Measurements from ENCODE around the gene AVPI1.
A peak's percentile ranks its signal among the peaks of the same experiment; 100 is the strongest.

The AVPI1 gene, protein sequence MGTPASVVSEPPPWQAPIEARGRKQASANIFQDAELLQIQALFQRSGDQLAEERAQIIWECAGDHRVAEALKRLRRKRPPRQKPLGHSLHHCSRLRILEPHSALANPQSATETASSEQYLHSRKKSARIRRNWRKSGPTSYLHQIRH

DNA sequence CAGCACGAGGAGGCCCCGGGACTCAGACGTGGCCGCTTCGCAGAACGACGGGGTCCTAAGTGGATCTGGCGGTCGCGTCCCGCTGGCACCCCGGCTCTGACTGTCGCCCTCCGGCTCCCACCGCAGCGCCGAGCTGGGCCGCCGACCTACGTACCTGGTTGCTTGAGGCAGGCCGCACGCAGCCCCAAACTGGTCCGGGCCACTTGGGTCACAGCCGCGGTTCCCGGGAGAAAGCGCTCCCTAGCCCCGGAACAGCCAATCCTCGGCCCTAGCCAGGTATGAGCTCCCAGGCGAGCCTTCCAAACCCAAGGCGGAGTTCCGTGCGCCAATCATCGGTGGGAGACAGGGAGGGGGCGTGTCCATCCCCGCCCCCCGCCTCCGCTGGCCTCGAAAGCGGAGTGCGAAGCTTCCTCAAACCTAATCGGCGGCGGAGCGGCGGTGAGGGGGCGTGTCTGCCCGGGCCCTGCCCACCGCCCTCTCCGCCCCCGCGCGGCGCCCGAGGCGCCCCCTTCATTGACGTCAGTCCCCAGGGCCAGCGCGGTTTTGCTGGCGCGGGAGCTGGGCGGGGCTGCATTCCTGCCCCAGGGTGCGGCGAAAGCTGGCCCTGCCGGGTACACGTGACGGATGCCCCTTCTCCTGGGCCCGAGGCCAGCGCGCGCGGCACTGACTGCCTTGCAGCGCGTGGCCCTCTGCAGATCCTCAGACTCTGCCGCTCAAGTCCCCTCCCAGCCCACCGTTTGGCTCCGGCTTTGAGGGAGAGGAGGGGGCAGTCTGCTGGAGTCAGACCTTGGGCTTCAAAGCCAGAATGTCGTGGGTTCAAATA, at the start of gene AVPI1:
AVPI1 (minus strand) TSS at position 280 of the 823 bp plus-strand sequence. CDS start 7,336 bp downstream, outside the sequence.
- peak; percentile 86 to 91 for DNase-seq

DNA sequence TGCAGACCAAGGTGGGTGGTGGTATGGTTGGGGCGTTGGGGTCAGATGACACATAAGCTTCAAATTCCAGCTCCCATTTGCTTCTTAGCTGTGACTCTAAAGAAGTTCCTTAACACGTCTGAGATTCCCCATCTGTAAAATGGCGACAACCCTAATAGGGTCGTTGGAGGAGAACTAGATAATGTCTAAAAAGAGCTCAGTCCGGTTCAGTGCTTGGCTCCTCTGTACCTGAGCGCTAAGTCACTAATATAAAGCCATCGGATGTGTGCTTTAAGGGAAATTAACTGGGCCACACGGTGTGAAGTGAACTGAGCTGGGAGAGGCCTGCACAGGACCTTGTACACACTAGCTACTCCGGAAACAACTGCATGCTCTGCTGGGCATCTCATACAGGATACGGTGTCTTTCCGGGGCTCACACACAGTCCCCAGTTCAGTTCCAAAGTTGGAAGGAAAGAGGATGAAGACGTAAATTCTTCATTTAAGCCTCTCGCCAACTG, 49.4 kb upstream of the AVPI1 start:
- no peak for DNase-seq

DNA sequence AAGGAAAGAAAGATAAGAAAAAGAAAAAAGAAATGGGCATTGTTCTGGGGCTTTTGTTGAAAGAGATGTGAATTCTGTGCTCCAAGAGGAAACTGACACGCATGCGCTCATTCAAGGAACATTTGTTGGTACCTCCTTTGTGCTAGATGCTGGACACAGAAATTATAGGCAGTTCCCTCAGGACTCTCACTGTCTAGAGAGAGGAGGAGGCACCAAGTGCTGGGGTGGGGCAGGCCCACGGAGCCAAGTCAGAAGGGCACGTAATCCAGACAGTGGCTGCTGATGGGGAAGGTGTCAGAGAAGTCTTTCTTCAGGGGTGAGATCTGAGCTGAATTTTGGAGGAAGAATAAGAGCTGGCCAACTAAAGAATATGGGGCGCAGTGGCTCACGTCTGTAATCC, 47.0 kb upstream of the AVPI1 start:
- no peak for DNase-seq

DNA sequence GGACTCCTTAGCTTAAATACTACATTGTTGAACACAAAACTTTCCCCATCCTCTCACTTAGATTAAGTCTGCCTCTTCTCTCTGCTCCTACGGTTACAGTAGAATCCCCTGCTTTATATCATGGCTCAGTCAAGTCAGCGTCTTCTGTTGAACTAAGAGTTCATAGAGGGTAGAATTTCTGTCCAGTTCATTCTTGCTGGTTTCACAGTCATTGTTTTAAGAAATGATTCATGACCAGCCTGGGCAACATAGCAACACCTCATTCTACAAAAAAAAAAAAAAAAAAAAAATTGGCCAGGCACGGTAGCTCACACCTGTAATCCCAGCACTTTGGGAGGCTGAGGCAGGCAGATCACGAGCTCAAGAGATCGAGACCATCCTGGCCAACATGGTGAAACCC, 46.2 kb upstream of the AVPI1 start:
- DNase-seq: no peak

DNA sequence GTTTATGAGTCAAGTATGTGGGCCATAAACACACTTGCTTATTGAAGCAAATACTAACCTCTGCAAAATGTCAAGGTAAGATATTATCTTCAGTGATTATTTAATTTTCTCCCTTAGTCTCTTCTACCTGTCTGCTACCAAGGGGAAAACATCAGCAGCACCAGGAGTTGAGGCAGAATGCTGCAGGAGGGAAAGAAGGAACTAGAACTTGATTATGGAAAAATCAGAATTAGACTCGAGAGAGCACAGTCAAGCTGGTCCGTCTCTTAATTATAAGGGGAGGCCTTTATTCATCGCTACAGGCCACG, 45.0 kb upstream of the AVPI1 start:
- no peak for DNase-seq

DNA sequence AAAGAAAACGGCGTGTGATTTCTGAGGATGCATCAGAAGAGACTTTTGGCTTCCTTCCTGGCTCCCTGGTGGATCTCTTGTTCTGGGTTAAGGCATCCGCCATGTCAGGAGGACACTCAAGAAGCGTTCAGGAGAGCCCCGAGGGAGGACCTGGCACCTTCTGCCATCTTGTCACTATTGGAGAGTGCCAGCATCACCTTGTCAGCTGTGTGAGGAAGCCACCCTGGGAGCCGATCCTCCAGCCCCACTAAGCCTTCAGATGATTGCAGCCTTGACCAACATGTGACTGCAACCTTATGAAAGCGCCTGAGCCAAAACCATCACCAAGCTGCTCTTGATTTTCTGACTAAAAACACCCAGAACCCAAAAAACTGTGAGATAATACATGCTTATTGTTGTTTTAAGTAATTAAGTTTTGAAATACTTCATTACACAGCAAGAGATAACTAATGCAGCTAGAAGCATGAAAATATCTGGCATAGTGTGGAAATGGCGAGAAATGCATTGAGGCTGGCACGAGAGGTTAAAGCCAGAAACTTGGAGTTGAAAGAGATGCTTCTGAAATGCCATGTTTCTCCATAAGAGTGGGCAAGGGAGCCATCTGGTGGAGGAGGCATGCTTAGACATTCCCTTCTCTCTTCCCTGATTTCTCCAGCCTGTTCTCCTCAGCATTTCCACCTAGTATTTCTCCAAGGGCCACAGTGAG, 44.5 kb upstream of the AVPI1 start:
- DNase-seq: peak in 1 of 2 experiments; percentile 46

DNA sequence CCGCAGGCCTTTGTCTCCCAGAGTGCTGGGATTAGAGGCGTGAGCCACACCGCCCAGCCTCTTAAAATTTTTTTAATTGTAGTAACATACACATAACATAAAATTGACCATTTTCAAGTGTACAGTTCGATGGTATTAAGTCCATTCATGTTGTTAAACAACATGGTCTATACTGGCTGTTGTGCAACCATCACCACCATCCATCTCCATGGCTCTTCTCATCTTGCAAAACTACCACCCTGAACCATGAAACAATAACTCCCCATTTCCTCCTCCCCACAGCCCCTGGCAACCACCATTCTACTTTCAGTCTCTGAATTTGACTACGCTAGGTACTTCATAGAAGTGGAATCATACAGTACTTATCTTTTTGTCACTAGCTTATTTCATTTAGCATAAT, 42.0 kb upstream of the AVPI1 start:
- DNase-seq: no peak

DNA sequence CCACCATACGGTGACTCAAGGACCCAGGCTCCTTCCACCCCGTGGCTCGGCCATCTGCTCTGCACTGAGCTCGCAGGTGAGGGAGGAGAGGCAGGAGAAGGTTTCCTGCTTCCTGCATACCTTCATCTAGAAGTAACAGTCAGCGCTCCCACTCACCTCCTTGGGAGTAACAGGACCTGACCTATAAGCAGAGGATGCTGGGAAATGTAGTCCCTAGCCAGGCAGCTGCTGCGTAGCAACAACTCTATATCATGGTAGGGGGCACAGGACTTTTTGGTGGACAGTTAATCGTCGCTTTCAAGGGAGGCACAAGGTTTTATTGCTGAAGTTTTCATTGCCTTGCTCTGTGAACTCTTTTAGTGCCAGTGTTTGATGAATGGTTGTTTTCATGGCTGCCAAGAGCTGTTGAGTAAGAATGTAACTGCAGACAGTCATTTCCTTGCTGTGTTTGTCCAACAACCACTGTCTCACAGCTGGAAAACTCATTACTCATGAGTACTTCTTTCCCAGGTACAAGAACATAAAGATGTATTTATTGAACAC, 39.7 kb upstream of the AVPI1 start:
- no peak for DNase-seq

DNA sequence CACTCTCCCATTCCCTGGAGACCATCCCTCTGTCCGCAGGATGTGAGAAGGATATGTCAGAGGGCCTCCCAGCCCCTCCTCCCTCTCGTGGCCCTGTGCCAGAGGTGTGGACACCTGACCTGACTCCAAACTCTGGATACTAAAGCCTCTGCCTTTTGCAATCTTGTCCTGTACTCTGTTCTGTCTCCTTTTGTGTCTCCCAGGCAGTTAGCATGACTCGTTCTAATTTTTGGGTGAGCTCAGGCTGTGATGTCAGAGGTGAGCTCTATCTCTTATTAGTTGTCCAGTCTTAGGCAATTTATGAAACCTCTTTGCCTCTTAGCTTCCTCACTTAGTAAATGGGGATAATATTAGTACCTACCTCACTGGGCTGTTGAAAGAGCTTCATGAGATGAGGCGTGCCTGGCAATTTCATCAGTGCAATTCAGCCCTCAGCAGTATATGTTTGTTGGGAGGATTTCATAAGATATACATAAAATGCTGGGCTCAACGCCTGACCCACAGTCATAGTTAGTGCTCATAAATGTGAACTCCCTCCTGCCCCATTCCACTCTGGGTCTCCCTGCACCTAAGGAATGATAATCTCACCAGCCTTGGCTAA, 37.4 kb upstream of the AVPI1 start:
- DNase-seq: no peak

DNA sequence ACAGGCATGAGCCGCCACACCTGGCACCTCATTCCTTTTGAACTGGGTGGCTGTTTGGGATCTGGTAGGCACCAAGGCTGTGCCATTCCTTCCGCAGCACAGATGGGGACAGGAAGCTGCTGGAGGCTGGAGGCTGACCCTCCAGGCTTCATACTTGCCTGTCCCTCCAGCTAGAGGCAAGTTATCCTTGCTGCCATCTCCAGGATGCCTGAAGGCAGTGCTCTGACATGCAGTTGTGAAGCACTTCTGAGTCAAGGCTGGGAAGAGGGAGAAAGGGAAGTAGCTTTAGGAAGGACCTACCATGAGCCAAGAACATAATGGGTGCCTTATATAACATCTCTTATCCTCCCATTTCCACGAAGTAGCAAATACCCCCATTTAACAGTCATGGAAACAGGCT, 36.0 kb upstream of the AVPI1 start:
- DNase-seq: no peak

DNA sequence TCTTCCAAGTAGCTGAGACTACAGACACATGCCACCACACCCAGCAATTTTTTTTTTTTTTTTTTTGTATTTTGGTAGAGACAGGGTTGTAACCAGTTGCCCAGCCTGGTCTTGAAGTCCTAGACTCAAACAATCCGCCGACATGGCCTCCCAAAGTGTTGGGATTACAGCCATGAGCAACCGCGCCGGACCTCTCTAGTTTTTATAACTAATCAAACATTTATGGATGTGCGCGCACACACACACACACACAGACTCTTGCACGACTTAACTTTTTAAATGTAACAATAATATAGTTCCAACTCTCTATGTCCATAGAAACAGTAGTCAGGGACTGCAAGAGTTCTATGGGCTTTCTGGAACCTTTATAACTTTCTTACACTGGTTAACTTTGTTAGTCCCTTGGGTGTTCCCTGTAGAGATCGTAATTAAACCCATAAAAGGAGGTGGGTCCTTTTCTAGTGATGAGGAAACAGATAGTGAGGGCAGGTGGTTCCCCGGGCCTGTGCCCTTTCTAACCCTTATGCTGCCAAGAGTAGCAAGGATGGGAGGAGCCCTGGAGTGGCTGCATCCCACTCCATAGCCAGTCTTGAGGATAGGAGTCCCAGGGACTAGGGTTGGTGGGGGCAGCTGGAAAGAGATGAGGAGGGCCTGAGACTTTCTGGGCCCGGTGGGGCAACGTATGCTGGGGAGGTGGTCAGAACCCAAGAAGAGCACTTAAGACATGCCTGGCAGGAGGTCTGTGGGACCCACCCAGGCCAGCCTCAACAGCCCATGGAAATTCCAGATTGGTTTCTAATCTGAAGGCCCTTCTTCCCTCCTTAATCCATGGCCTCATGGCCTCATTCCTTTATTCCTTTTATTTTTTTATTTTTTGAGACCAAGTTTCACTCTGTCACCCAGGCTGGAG, 35.1 kb upstream of the AVPI1 start:
- DNase-seq: no peak

DNA sequence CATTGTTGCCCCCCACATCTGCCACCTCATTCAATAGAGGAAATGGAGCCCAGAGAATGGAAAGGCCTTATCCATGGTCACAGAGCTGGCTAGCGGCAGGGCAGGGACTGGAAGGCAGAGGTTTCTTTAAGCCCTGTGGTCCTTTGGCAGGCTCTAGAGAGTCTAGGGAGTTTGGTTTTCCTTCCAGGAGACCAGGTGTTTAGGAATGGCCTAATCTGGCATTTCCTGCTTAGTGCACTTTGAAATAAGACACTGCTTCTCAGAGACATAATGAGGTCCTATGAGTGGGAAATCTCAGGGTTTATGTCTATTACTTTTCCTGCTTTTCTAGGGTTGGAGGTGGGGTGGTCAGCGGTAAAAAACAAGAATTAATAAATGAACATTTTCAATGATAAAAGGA, 32.6 kb upstream of the AVPI1 start:
- DNase-seq: peak in 1 of 2 experiments; percentile 17

DNA sequence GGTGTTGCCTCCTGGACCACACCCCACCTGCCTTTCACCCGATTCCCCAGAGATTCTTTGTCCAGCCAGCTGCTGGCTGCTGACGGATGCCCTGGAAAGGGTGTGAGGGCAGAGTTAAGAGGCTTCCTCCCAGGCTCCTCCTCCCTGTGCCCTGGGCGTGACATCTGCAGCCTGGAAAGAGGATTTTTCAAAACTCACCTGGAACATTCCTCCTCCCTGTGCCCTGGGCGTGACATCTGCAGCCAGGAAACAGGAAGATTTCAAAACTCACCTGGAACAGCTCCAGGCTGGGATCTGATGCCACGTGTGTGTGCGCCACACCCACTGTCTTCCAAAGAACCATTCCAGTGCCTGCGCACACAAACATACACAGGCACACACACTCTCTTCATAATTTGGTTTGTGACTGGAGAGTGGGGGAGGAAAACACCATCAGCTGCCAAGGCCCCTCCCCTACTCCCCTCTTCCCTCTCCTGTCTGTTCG, 31.7 kb upstream of the AVPI1 start:
- no peak for DNase-seq

DNA sequence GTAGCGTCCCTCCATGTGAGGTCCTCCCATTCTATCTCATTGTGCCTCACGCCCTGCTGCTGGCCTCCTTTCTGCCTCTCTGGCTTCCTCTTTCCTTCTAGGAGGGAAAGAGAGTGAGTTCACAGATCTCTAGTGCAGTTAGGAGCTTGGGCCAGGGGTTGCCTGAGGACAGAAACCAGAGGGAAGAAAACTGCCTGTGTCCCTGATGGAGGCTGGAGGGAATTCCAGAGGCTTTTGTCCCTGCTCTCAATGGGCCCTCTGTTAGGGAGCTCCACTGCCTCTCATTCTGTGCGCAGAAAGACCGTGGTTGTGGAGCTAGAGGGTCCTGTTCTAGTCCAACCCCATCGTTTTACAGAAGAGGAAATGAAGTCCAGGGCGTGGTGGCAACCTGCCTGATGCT, 31.1 kb upstream of the AVPI1 start:
- no peak for DNase-seq

DNA sequence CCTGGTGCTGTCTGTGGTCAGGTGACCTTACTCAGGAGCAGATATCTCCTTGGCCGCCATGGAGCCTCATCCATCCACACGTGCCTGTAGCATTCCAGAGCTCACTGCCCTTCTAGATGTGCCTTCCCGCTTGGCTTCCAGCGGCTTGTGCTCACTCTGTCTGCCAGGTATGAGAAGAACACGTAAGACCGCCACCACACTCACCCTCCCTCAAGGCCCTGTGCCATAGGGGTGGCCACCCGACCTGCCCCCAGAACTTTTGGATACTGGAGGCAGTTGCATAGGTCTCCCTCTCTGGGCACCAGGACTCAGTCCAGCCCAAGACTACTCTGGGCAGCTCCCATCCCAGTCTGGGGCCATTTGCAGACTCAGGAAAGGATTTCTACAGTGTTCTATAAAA, 30.6 kb upstream of the AVPI1 start:
- no peak for DNase-seq

DNA sequence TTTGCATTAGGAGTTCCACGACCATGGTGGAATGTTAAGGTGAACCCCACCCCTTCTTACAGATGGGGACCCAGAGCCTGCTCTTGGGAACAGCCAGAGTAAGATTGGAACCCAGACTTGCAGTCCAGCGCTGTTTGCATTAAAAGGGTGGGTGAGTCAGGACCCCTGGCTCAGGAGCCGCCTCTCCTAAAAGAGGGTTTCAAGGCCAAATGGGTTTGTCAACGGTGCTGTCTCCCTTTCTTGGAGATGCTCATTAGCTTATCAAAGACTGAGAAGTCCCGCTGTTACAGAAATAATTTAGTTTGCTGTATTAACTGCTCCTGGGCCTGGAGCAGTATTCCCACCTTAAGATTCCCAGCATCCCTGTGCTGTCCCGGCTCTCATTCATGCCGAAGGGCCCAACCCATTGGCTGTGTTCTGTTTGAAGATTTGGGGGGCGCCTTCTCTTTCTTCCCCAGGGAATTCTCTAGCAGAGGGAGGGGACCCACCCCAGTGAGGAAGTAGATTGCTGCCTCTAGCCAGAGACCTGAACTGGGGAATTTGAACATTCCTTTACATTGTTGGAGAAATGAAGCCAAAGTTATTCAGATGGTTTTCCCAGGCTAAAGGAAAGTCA, 28.3 kb upstream of the AVPI1 start:
- DNase-seq: no peak

DNA sequence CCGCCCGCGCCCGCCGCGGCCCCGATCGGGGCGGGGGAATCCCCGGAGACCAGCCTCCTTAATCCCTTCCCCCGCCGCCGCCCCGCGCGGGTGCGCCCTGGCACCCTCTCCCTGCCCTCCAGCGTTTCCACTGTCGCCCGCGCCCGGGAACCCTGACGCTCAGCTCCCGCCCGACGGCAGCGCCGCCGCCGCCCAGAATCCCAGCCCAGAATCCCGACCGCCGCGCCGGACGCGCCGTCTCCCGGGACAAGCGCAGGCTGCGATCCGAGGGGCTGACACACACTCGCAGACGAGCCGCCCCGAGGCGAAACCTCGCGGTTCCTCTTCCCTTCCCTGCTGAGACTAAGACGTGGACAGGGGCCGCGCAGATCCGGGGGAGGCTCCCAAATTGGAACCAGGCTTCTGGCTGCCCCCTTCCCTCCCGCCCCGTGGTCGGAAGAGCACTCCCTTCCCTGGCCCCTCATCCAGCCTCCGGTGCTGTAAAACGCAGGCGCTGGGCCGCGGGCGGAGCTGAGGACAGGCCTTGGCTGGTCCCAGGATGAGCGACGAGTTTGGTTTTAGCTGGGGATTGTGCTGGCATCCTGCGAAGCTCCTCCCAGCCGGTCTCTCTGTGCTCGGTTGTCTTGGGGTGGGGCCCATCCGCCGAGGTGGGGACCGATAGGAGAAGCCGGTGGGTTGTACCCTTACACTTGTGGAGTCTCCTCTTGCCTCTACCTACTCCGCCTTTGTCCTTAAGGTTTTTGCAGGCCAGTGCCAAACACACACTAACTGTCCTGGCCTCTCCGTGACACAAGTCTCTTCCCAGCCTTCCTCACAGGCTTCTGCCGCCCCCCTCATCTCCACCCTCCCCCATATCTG, 27.6 kb upstream of the AVPI1 start:
- DNase-seq: peak in 1 of 2 experiments; percentile 31

DNA sequence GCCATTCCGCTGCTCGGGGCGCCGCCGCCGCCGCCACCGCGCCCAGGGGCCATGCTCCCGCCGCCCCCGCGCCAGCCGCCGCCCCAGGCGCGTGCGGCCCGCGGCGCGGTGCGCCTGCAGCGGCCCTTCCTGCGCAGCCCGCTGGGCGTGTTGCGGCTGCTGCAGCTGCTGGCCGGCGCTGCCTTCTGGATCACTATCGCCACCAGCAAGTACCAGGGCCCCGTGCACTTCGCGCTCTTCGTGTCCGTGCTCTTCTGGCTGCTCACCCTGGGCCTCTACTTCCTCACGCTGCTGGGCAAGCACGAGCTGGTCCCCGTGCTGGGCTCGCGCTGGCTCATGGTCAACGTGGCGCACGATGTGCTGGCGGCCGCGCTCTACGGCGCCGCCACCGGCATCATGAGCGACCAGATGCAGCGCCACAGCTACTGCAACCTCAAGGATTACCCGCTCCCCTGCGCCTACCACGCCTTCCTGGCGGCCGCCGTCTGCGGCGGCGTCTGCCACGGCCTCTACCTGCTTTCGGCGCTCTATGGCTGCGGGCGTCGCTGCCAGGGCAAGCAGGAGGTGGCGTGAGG, 26.9 kb upstream of the AVPI1 start:
- DNase-seq: peak in 1 of 2 experiments; percentile 46

DNA sequence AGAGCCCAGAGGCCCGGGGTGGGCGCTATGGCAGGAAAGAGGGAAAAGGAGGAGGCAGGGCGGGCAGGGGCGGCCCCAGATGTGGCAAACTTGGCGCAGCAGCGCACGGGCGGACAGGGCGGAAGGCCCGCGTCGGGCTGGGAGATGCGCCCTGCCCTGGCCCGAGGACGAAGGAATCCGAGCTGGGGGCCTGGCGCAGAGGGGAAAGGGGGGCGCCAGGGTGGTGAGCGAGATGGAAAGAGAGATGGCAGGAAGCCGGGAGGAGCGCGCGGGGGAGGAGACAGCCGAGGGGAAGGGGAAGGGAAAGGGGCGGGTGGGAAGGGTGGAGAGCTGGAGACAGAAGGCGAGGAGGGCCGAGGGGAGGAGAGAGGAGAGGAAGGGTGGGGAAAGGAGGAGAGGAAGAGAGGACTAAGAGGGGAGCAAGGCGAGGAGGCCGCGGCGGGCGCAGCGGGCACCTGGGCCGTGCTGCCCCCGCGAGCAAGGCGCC, 26.3 kb upstream of the AVPI1 start, which contains the start of gene MARVELD1:
MARVELD1 (plus strand) TSS at position 392 of the 487 bp plus-strand sequence. CDS start 147 bp downstream, outside the sequence.
- DNase-seq: peak; percentile 29 to 43

Measured in NCI-H524 (cell line).